ENCODE data around the gene TNFRSF9. TPM values are rescaled to one million over a fixed set of nuclear protein-coding genes. Genes with fewer than 3 reads are reported as not detected.

TNFRSF9 gene
- 10 to 100 TPM; 35.4 to 86.2 TPM for total RNA-seq

GRCh38 chr1:7940745-7941436, at the start of gene TNFRSF9:
Gene TNFRSF9, minus strand, starts transcription at chr1:7940839. Its CDS starts 845 bp downstream, at chr1:7939994.
- ATAC-seq (replicated peaks in 1 of 2): peak; percentile 90 to 94
- Mint-ChIP-seq H3K36me3 (ENCODE audit: insufficient read depth in 2 of 2) (peaks cover 8 to 10% of the 10 kb centered on the region in 2 donors), H3K27ac (peak within 1 kb of the TSS; percentile 93), H3K9me3 (no peaks in the 10 kb centered on the region), H3K4me3 (peak within 1 kb of the TSS; percentile 87 to 88), H3K27me3 (ENCODE audit: low read depth) (peaks cover 24% of the 10 kb centered on the region), H3K4me1 (ENCODE audit: low read depth) (peaks cover 61% of the 10 kb centered on the region)
- DNase-seq: peak; percentile 88

- ATAC-seq (replicated peaks in 1 of 2) (no peak), DNase-seq (no peak)
- no peaks in the 10 kb centered on the region for H3K4me1 Mint-ChIP-seq (ENCODE audit: low read depth)
- no peak overlapping the region for H3K4me3 Mint-ChIP-seq
- H3K27me3 Mint-ChIP-seq (ENCODE audit: low read depth): no peaks in the 10 kb centered on the region
- peaks cover 0 to 4% of the 10 kb centered on the region in 2 donors for H3K9me3 Mint-ChIP-seq
- H3K36me3 Mint-ChIP-seq (ENCODE audit: insufficient read depth in 2 of 2): peaks cover 8 to 11% of the 10 kb centered on the region in 2 donors
- H3K27ac Mint-ChIP-seq: no peak overlapping the region
These were observed 49.3 kb upstream of the TNFRSF9 start for GRCh38 chr1:7989762-7990428.

- peaks cover 0 to 4% of the 10 kb centered on the region in 2 donors for H3K9me3 Mint-ChIP-seq
- no peaks in the 10 kb centered on the region for H3K27me3 Mint-ChIP-seq (ENCODE audit: low read depth)
- no peak for ATAC-seq (replicated peaks in 1 of 2)
- H3K27ac Mint-ChIP-seq: no peak overlapping the region
- H3K4me1 Mint-ChIP-seq (ENCODE audit: low read depth): no peaks in the 10 kb centered on the region
- H3K36me3 Mint-ChIP-seq (ENCODE audit: insufficient read depth in 2 of 2): peaks cover 12 to 13% of the 10 kb centered on the region in 2 donors
- no peak for DNase-seq
- H3K4me3 Mint-ChIP-seq: no peak overlapping the region
These were observed 47.9 kb upstream of the TNFRSF9 start for GRCh38 chr1:7988576-7988975.

- no peak for DNase-seq
- ATAC-seq (replicated peaks in 1 of 2): no peak
- Mint-ChIP-seq H3K36me3 (ENCODE audit: insufficient read depth in 2 of 2) (peaks cover 12 to 13% of the 10 kb centered on the region in 2 donors), H3K9me3 (peaks cover 0 to 4% of the 10 kb centered on the region in 2 donors), H3K4me1 (ENCODE audit: low read depth) (peaks cover under 1% of the 10 kb centered on the region), H3K27ac (no peak overlapping the region), H3K4me3 (no peak overlapping the region), H3K27me3 (ENCODE audit: low read depth) (no peaks in the 10 kb centered on the region)
These were observed 46.9 kb upstream of the TNFRSF9 start for GRCh38 chr1:7987528-7987927.

- peaks cover 15 to 17% of the 10 kb centered on the region in 2 donors for H3K36me3 Mint-ChIP-seq (ENCODE audit: insufficient read depth in 2 of 2)
- no peak for DNase-seq
- no peaks in the 10 kb centered on the region for H3K27me3 Mint-ChIP-seq (ENCODE audit: low read depth)
- H3K9me3 Mint-ChIP-seq: peaks cover 0 to 4% of the 10 kb centered on the region in 2 donors
- peaks cover 5% of the 10 kb centered on the region for H3K4me1 Mint-ChIP-seq (ENCODE audit: low read depth)
- no peak for ATAC-seq (replicated peaks in 1 of 2)
- no peak overlapping the region for H3K27ac Mint-ChIP-seq
- no peak overlapping the region for H3K4me3 Mint-ChIP-seq
These were observed 45.4 kb upstream of the TNFRSF9 start for GRCh38 chr1:7985851-7986612.

GRCh38 chr1:7984811-7985210, 44.2 kb upstream of the TNFRSF9 start:
- Mint-ChIP-seq H3K4me1 (ENCODE audit: low read depth) (peaks cover 5% of the 10 kb centered on the region), H3K27me3 (ENCODE audit: low read depth) (no peaks in the 10 kb centered on the region), H3K9me3 (no peaks in the 10 kb centered on the region), H3K4me3 (no peak overlapping the region), H3K27ac (no peak overlapping the region), H3K36me3 (ENCODE audit: insufficient read depth in 2 of 2) (peaks cover 7 to 19% of the 10 kb centered on the region in 2 donors)
- DNase-seq (no peak), ATAC-seq (replicated peaks in 1 of 2) (no peak)

DNA sequence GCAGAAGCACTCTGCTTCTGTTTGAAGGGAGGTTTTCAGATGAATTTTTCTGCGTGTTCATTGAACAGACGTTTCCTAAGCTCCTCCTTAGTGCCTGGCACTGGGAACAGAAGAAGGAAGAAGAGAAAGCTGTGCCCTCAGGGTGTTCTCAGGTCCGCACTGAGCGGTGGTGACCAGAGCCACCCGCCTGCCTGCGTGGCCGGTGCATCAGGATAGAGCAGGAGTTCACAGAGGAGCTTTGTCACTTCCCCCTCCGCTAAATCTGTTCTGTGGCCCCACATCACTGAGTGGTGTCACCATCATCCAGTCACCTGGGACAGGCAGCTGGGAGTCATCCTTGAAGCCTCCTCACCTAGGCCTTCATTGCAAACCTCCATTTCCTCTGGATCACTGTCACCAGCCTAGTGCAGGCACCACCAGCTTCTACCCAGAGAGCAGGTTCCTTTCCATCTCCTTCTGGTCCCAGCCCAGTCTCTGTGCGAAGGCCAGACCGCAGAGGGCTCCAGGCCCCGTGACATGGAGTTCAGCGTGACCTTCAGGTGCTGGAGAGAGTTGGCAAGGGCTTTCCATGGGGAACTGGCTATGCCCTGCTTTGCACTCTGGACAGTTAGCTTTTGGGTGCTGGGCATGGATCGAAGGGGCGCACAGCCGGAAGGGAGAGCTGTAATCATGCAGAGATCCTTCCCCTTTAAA, 42.6 kb upstream of the TNFRSF9 start:
- Mint-ChIP-seq H3K27me3 (ENCODE audit: low read depth) (no peaks in the 10 kb centered on the region), H3K4me3 (no peak overlapping the region), H3K4me1 (ENCODE audit: low read depth) (peaks cover 5% of the 10 kb centered on the region), H3K9me3 (no peaks in the 10 kb centered on the region), H3K36me3 (ENCODE audit: insufficient read depth in 2 of 2) (peaks cover 8 to 22% of the 10 kb centered on the region in 2 donors), H3K27ac (no peak overlapping the region)
- DNase-seq (no peak), ATAC-seq (replicated peaks in 1 of 2) (no peak)

- H3K4me1 Mint-ChIP-seq (ENCODE audit: low read depth): peaks cover 5% of the 10 kb centered on the region
- peaks cover 8 to 18% of the 10 kb centered on the region in 2 donors for H3K36me3 Mint-ChIP-seq (ENCODE audit: insufficient read depth in 2 of 2)
- peak overlapping the region; percentile 43 for H3K27ac Mint-ChIP-seq
- H3K9me3 Mint-ChIP-seq: no peaks in the 10 kb centered on the region
- H3K27me3 Mint-ChIP-seq (ENCODE audit: low read depth): no peaks in the 10 kb centered on the region
- DNase-seq (no peak), ATAC-seq (replicated peaks in 1 of 2) (no peak)
- H3K4me3 Mint-ChIP-seq: no peak overlapping the region
These were observed 40.3 kb upstream of the TNFRSF9 start for GRCh38 chr1:7980984-7981383.

DNA sequence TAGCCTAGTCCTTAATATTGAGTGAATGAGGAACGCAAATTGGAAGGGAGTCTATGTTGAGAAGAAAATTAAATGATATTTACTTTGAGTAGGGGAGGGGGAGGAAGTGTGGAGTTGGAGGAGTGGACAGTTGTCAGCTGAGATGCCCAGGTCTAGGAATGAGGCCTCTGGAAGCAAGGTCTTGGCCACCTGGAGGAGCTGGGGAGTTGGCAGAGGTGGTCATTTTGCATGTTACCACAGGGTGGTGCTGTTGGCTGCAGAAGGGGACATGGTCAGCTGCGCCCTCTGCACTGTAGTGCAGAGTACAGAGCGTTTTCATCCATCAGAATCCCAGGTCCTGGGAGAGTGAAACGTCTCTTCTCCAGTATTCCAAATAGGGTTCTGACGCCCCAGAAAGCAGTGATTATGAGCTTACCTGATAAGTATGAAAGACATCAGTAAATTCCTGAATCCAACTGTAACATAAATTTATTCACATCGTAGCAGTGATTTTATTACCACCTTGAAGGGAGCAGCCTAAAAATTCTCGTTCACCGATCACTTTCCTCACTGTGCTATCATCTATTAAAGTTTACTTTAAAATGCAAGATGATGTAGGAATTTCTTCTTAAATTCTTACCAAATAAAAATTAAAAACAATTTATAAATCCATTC, 34.7 kb upstream of the TNFRSF9 start:
- Mint-ChIP-seq H3K27ac (peak overlapping the region; percentile 69), H3K27me3 (ENCODE audit: low read depth) (no peaks in the 10 kb centered on the region), H3K36me3 (ENCODE audit: insufficient read depth in 2 of 2) (peaks cover 7 to 29% of the 10 kb centered on the region in 2 donors), H3K4me1 (ENCODE audit: low read depth) (peaks cover 6% of the 10 kb centered on the region), H3K4me3 (no peak overlapping the region), H3K9me3 (no peaks in the 10 kb centered on the region)
- DNase-seq (peak; percentile 48 to 54), ATAC-seq (replicated peaks in 1 of 2) (peak; percentile 64 to 75)

DNA sequence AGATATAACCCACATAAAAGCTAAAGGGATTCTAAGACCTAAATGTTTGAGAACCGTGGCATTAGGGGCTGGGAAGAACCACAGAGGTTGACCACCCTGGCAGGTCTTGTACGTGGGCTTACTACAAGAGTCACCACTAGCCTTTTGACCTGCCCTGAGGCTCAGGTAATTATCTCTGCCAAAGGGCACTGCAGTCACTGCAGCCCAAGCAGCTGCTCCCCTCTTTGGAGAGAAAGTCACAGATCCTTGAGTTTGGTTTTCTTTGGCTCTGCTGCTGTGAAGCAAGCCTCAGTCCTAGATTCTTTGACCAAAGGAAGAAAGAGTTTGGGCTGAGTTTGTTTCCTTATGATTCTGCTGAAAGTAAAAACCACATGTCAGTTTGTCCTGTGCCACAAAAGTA, 32.4 kb upstream of the TNFRSF9 start:
- H3K4me1 Mint-ChIP-seq (ENCODE audit: low read depth): peaks cover 6% of the 10 kb centered on the region
- no peaks in the 10 kb centered on the region for H3K9me3 Mint-ChIP-seq
- H3K36me3 Mint-ChIP-seq (ENCODE audit: insufficient read depth in 2 of 2): peaks cover 9 to 32% of the 10 kb centered on the region in 2 donors
- no peak overlapping the region for H3K27ac Mint-ChIP-seq
- no peak for ATAC-seq (replicated peaks in 1 of 2)
- H3K4me3 Mint-ChIP-seq: no peak overlapping the region
- no peak for DNase-seq
- H3K27me3 Mint-ChIP-seq (ENCODE audit: low read depth): no peaks in the 10 kb centered on the region

GRCh38 chr1:7972285-7972684, 31.6 kb upstream of the TNFRSF9 start:
- no peaks in the 10 kb centered on the region for H3K27me3 Mint-ChIP-seq (ENCODE audit: low read depth)
- DNase-seq: no peak

DNA sequence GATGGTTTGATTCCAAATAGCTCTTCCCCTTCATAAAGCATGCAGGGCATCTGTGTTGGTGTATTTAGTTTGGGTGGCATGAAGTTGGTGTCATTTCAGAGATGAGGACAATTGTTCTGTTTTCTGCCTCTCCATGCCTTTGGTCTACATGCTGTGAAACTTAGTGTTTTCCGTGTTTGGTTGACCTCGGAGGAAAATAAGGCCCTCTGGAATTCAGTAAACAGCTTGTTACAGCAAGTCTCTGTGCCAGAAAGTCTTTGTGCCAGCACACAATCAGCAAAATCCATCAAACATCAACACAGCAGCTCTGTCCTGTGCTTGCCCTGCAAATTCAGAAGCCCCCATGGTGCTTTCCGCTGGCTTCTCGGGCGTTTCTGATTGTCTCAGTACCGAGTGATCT, 30.4 kb upstream of the TNFRSF9 start:
- no peak for DNase-seq
- no peak for ATAC-seq (replicated peaks in 1 of 2)
- peak overlapping the region; percentile 19 for H3K27ac Mint-ChIP-seq
- H3K36me3 Mint-ChIP-seq (ENCODE audit: insufficient read depth in 2 of 2): peaks cover 13 to 40% of the 10 kb centered on the region in 2 donors
- no peak overlapping the region for H3K4me3 Mint-ChIP-seq
- H3K4me1 Mint-ChIP-seq (ENCODE audit: low read depth): peaks cover 23% of the 10 kb centered on the region
- H3K27me3 Mint-ChIP-seq (ENCODE audit: low read depth): no peaks in the 10 kb centered on the region
- H3K9me3 Mint-ChIP-seq: no peaks in the 10 kb centered on the region

More at GRCh38 chr1:7972285-7972684, 31.6 kb upstream of the TNFRSF9 start:
- Mint-ChIP-seq H3K4me1 (ENCODE audit: low read depth) (peaks cover 10% of the 10 kb centered on the region), H3K9me3 (no peaks in the 10 kb centered on the region), H3K36me3 (ENCODE audit: insufficient read depth in 2 of 2) (peaks cover 9 to 33% of the 10 kb centered on the region in 2 donors), H3K4me3 (no peak overlapping the region), H3K27ac (peak overlapping the region; percentile 79)
- no peak for ATAC-seq (replicated peaks in 1 of 2)
